Adrenal gland (tissue), 12 donors: Measurements from ENCODE around the gene C4BPB. TPM values are rescaled to one million over a fixed set of nuclear protein-coding genes. Genes with fewer than 3 reads are reported as not detected.

ENCODE experiments used
- DNase-seq, 7 donors: peaks; one replicate each; pipeline ENCODE4 v3.0.0-alpha.2; 2019 to 2020
- H3K27ac ChIP-seq, 5 donors: fragments of 200-600 bp; sonication (generic) in 4 of 5; 1 replicate in 3 of 5; 2 replicates in 2 of 5; pipeline versions ENCODE4 v1.5.1 to v1.8.0; 2016 to 2020; ENCODE audit warnings: mild to moderate bottlenecking in 1 of 5
- H3K27me3 ChIP-seq: fragments of 200-600 bp; 2 replicates; pipeline ENCODE4 v1.8.0; 2021
- H3K36me3 ChIP-seq, 2 donors: fragments of 200-600 bp; replicated peaks in 1 of 2; 1 replicate in 1 of 2; 2 replicates in 1 of 2; pipeline versions ENCODE4 v1.5.1 to v1.8.0; 2018 to 2022
- H3K4me1 ChIP-seq, 2 donors: fragments of 200-600 bp; replicated peaks in 1 of 2; 1 replicate in 1 of 2; 2 replicates in 1 of 2; pipeline versions ENCODE4 v1.5.1 to v1.8.0; 2018 to 2021
- H3K4me3 ChIP-seq, 4 donors: fragments of 200-600 bp; sonication (generic) in 3 of 4; one replicate each; pipeline ENCODE4 v1.5.1; 2016 to 2018
- H3K9me3 ChIP-seq, 3 donors: fragments of 200-600 bp; sonication (generic) in 1 of 3; replicated peaks in 1 of 3; 1 replicate in 2 of 3; 2 replicates in 1 of 3; pipeline versions ENCODE4 v1.5.1 to v1.8.0; 2016 to 2021
- CTCF ChIP-seq, 6 experiments: fragments of 450-650 bp in 4 of 6; fragments of 200-600 bp in 2 of 6; sonication (generic) in 1 of 6; IDR thresholded peaks; 1 replicate in 5 of 6; 2 replicates in 1 of 6; pipeline versions ENCODE4 v1.5.1 to v1.8.0; 2016 to 2021; ENCODE audit warnings: antibody characterized with exemption in 6 of 6, mild to moderate bottlenecking in 2 of 6, moderate library complexity in 1 of 6
- POLR2A ChIP-seq, 2 donors: fragments of 450-650 bp; IDR thresholded peaks; one replicate each; pipeline ENCODE4 v1.6.1; 2017; ENCODE audit warnings: antibody characterized with exemption in 2 of 2, mild to moderate bottlenecking in 2 of 2, moderate library complexity in 1 of 2
- WGBS, 4 donors: extraction: QIAGEN DNeasy Blood & Tissue Kit in 2 of 4; methylation state at CpG; one replicate each; pipeline versions ENCODE4 v1.1.5 to v1.1.7; 2013 to 2017; 5-methylcytosine and 5-hydroxymethylcytosine counted together
- intact Hi-C, 2 donors: fragments of 100-400 bp; cut with DNase I; formaldehyde crosslinking; loops; one replicate each; pipeline versions ENCODE4 v1.14.1 to v1.15.0; 2022 to 2023
- polyA plus RNA-seq, 3 donors: library from polyadenylated mRNA; stranded (reverse); fragments of 200-250 nt in 2 of 3; fragments of 350-450 nt in 1 of 3; fragmentation: Illumina TruSeq in 1 of 3; extraction: RNeasy Lipid Tissue Mini Kit (QIAGEN cat#74804) in 1 of 3; gene quantifications; one replicate each; pipeline ENCODE4 v1.2.3, GENCODE V29; 2013 to 2014
- total RNA-seq, 9 donors: library from RNA; depleted of rRNA in 4 of 9; stranded (reverse); fragments of >200 nt in 4 of 9; fragments of 120-200 nt in 1 of 9; fragmentation: NEBNext Ultra II Directional in 1 of 9; extraction: Animal tissue kit (Norgen Biotek cat#: 25700) in 1 of 9; gene quantifications; one replicate each; pipeline versions ENCODE4 v1.1.0 to v1.2.4, GENCODE V29; 2013 to 2023
- donor health status: healthy with polysubstance abuse.
- donor health status: Bipolar disorder and iron deficiency.
- donor health status: DM: yes; HTN: yes; CAD: no.
- donor health status: DM: no; HTN: no; CAD: no.
- donor health status: DM: no; HTN: no; CAD: no.
- donor health status: DM: yes; HTN: yes; CAD: no.

C4BPB gene
- total and polyA plus RNA-seq, 12 donors = 0.20 to 1.4 (median 0.50) TPM; not detected in 2

GRCh38 chr1:207115269-207115668, 26.6 kb downstream of the C4BPB start:
- Histone ChIP-seq H3K4me3 (no peak overlapping the region), H3K36me3 (no peaks in the 10 kb centered on the region), H3K27ac (no peak overlapping the region), H3K4me1 (no peaks in the 10 kb centered on the region), H3K27me3 (no peaks in the 10 kb centered on the region), H3K9me3 (no peaks in the 10 kb centered on the region)
- no peak for DNase-seq
- TF ChIP-seq POLR2A (IDR thresholded peaks at IDR 0.05) (no peak), CTCF (IDR thresholded peaks at IDR 0.05) (no peak)
- WGBS, 4 donors = 62 to 74% (median 72%) methylated on average over 5 of the region's 5 CpGs
- intact Hi-C loops = no loop called here

DNA sequence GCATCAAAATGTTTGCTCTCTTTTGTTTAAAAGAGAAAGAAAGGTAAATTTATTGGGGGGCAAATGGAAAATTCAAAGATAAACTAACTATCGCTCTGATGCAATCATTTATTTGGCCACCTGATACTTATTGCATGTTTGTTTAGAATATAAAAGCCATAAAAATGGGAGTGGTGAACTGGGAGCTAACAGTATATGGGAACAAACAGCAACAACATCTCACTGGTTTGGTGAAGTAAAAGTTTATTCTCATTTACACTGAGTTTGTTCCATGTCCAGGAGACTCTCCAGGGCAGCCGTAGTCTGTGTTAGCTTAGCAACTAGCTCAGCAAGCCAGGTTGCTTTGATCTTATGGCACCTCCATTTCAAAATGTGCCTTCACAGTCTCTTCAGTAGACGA, 35.7 kb downstream of the C4BPB start:
- no peak overlapping the region for H3K4me3 ChIP-seq
- TF ChIP-seq CTCF (IDR thresholded peaks at IDR 0.05) (no peak), POLR2A (IDR thresholded peaks at IDR 0.05) (no peak)
- peaks cover 0 to 11% (median 7%) of the 10 kb centered on the region in 3 donors for H3K9me3 ChIP-seq
- no peaks in the 10 kb centered on the region for H3K27me3 ChIP-seq
- no peak for DNase-seq
- H3K4me1 ChIP-seq = no peaks in the 10 kb centered on the region
- intact Hi-C loops = no loop called here
- 88 to 93% (median 90%) methylated on average over 3 of the region's 3 CpGs for WGBS, 4 donors
- no peak overlapping the region for H3K27ac ChIP-seq
- no peaks in the 10 kb centered on the region for H3K36me3 ChIP-seq

GRCh38 chr1:207128336-207128921, 39.8 kb downstream of the C4BPB start:
- H3K36me3 ChIP-seq = no peaks in the 10 kb centered on the region
- intact Hi-C loops = no loop called here
- H3K4me3 ChIP-seq = no peak overlapping the region
- H3K9me3 ChIP-seq = peaks cover 0 to 20% (median 12%) of the 10 kb centered on the region in 3 donors
- TF ChIP-seq POLR2A (IDR thresholded peaks at IDR 0.05) (no peak), CTCF (IDR thresholded peaks at IDR 0.05) (no peak)
- H3K4me1 ChIP-seq = no peaks in the 10 kb centered on the region
- no peak for DNase-seq
- H3K27ac ChIP-seq = no peak overlapping the region
- H3K27me3 ChIP-seq = no peaks in the 10 kb centered on the region

DNA sequence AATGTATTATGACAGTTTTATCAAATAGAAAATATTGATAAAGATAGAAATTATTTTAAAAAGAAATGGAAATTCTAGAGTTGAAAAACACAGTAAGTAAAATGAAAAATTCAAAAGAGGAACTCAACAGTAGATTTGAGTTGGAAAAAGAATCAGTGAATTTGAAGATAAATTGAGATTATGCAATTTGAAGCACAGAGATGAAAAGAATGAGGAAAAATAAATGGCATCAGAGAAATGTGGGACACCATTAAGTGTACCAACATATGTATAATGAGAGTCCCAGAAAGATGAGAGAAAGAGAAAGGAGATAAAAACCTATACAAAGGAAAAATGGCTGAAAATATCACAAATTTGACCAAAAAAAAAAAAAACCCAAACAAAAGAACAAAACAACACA, 40.4 kb downstream of the C4BPB start:
- Histone ChIP-seq H3K4me1 (no peaks in the 10 kb centered on the region), H3K9me3 (peaks cover 0 to 20% (median 12%) of the 10 kb centered on the region in 3 donors), H3K27me3 (no peaks in the 10 kb centered on the region), H3K36me3 (no peaks in the 10 kb centered on the region), H3K27ac (no peak overlapping the region), H3K4me3 (no peak overlapping the region)
- intact Hi-C loops = no loop called here
- no peak for DNase-seq
- TF ChIP-seq POLR2A (IDR thresholded peaks at IDR 0.05) (no peak), CTCF (IDR thresholded peaks at IDR 0.05) (no peak)
